Measurements from ENCODE around the gene FABP3. TPM values are rescaled to one million over a fixed set of nuclear protein-coding genes. Genes with fewer than 3 reads are reported as not detected.
A peak's percentile ranks its signal among the peaks of the same experiment; 100 is the strongest.

Gene FABP3
- total RNA-seq, 4 donors from 2014 or later = 886 to 2,424 (median 1,240) TPM

GRCh38 chr1:31361607-31362006 is 11.3 kb downstream of the FABP3 start:
- TF ChIP-seq, protein P1, sequence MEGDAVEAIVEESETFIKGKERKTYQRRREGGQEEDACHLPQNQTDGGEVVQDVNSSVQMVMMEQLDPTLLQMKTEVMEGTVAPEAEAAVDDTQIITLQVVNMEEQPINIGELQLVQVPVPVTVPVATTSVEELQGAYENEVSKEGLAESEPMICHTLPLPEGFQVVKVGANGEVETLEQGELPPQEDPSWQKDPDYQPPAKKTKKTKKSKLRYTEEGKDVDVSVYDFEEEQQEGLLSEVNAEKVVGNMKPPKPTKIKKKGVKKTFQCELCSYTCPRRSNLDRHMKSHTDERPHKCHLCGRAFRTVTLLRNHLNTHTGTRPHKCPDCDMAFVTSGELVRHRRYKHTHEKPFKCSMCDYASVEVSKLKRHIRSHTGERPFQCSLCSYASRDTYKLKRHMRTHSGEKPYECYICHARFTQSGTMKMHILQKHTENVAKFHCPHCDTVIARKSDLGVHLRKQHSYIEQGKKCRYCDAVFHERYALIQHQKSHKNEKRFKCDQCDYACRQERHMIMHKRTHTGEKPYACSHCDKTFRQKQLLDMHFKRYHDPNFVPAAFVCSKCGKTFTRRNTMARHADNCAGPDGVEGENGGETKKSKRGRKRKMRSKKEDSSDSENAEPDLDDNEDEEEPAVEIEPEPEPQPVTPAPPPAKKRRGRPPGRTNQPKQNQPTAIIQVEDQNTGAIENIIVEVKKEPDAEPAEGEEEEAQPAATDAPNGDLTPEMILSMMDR (IDR thresholded peaks at IDR 0.05 in 4 of 5, conservative IDR thresholded peaks at IDR 0.05 in 1 of 5) = no peak
- peak in 1 of 2 donors; percentile 13 for TF ChIP-seq POLR2A (IDR thresholded peaks at IDR 0.05)
- peak overlapping the region; percentile 74 to 100 (median 99) for H3K27ac ChIP-seq
- no peaks in the 10 kb centered on the region for H3K27me3 ChIP-seq
- intact Hi-C loops (cut with DNase I; ENCODE audit: low total_unique reads) (no loop called here), in situ Hi-C loops (cut with MboI; ENCODE audit: low sequenced_read_pairs in 4 of 4) (no loop called here)
- DNase-seq (no peak), ATAC-seq (peak in 1 of 2 donors; percentile 1)
- H3K4me3 ChIP-seq = no peak overlapping the region
- H3K36me3 ChIP-seq = peaks cover 0 to 30% of the 10 kb centered on the region in 2 donors
- no peaks in the 10 kb centered on the region for H3K9me3 ChIP-seq
- peaks cover 16 to 19% of the 10 kb centered on the region in 2 donors for H3K4me1 ChIP-seq

- Histone ChIP-seq H3K4me1 (no peaks in the 10 kb centered on the region), H3K36me3 (peaks cover 0 to 17% of the 10 kb centered on the region in 2 donors), H3K9me3 (no peaks in the 10 kb centered on the region), H3K4me3 (no peak overlapping the region), H3K27ac (no peak overlapping the region), H3K27me3 (no peaks in the 10 kb centered on the region)
- DNase-seq = no peak
- intact Hi-C loops (cut with DNase I; ENCODE audit: low total_unique reads) = no loop called here
- in situ Hi-C loops (cut with MboI; ENCODE audit: low sequenced_read_pairs in 4 of 4) = no loop called here
- TF ChIP-seq, protein P1 (IDR thresholded peaks at IDR 0.05 in 4 of 5, conservative IDR thresholded peaks at IDR 0.05 in 1 of 5) = no peak
- ATAC-seq = no peak
Measured at GRCh38 chr1:31356427-31356826, 16.4 kb downstream of the FABP3 start.

DNA sequence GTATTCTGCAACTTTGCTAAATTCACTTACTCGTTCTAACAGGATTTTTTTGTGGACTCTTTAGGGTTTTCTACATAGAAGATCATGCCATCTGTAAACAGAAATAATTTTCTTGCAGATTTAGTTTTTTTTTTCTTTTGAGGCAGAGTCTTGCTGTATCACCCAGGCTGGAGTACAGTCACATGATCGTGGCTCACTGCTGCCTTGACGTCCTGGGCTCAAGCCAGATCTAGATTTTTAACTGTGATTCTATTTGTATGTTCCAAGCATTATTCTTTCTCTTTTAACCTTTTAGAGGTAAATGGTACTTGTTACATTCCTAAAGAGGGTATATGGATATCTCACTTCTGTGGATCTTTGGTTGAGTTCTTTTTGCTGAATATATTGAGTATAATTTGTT is 18.6 kb downstream of the FABP3 start:
- H3K4me1 ChIP-seq = no peaks in the 10 kb centered on the region
- no peak overlapping the region for H3K27ac ChIP-seq
- in situ Hi-C loops (cut with MboI; ENCODE audit: low sequenced_read_pairs in 4 of 4) (no loop called here), intact Hi-C loops (cut with DNase I; ENCODE audit: low total_unique reads) (no loop called here)
- no peak for DNase-seq
- no peak for ATAC-seq
- no peaks in the 10 kb centered on the region for H3K9me3 ChIP-seq
- H3K36me3 ChIP-seq = peaks cover 0 to 22% of the 10 kb centered on the region in 2 donors
- H3K4me3 ChIP-seq = no peak overlapping the region
- H3K27me3 ChIP-seq = no peaks in the 10 kb centered on the region
- TF ChIP-seq, protein P1 (IDR thresholded peaks at IDR 0.05 in 4 of 5, conservative IDR thresholded peaks at IDR 0.05 in 1 of 5) = no peak
- no peak for TF ChIP-seq POLR2A (IDR thresholded peaks at IDR 0.05)

DNA sequence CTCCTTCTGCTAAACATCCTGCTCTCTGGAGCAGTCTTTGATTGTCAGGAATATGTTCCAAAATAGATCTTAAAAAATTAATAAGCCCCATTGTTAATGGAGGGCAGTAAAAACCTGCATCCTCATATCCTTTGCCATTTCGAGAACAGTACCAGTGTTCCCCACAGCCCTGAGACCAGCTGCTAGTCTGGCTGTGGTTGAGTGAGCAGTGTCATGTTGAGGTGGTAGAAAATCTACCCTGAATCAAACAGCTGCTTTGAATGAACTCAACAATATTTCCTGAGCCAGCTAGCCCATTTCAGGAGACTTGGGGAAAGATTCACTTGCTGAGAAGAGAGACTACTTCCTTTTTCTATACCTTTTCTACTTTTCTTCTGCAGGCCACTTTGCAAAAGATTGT is 24.4 kb downstream of the FABP3 start:
- DNase-seq = no peak
- H3K27ac ChIP-seq = no peak overlapping the region
- in situ Hi-C loops (cut with MboI; ENCODE audit: low sequenced_read_pairs in 4 of 4) (no loop called here), intact Hi-C loops (cut with DNase I; ENCODE audit: low total_unique reads) (loop anchor here (1.0 kb wide), 1 partner anchor 44 kb away; no protein-coding TSS in a partner anchor)
- no peak for TF ChIP-seq POLR2A (IDR thresholded peaks at IDR 0.05)
- TF ChIP-seq, protein P1 (IDR thresholded peaks at IDR 0.05 in 4 of 5, conservative IDR thresholded peaks at IDR 0.05 in 1 of 5) = no peak
- ATAC-seq = no peak
- H3K36me3 ChIP-seq = peaks cover 0 to 52% of the 10 kb centered on the region in 2 donors
- H3K27me3 ChIP-seq = no peaks in the 10 kb centered on the region
- no peaks in the 10 kb centered on the region for H3K4me1 ChIP-seq
- H3K4me3 ChIP-seq = no peak overlapping the region
- no peaks in the 10 kb centered on the region for H3K9me3 ChIP-seq

- in situ Hi-C loops (cut with MboI; ENCODE audit: low sequenced_read_pairs in 4 of 4) = no loop called here
- ATAC-seq (no peak), DNase-seq (no peak)
- no peak for TF ChIP-seq POLR2A (IDR thresholded peaks at IDR 0.05)
- TF ChIP-seq, protein P1 (IDR thresholded peaks at IDR 0.05 in 4 of 5, conservative IDR thresholded peaks at IDR 0.05 in 1 of 5) = no peak
- Histone ChIP-seq H3K4me1 (no peaks in the 10 kb centered on the region), H3K27me3 (no peaks in the 10 kb centered on the region), H3K4me3 (no peak overlapping the region), H3K9me3 (no peaks in the 10 kb centered on the region), H3K27ac (no peak overlapping the region), H3K36me3 (peaks cover 0 to 43% of the 10 kb centered on the region in 2 donors)
- intact Hi-C loops (cut with DNase I; ENCODE audit: low total_unique reads) = no loop called here
Measured at GRCh38 chr1:31346785-31347184, 26.1 kb downstream of the FABP3 start.
